Neural progenitor cell (in vitro differentiated cells): ENCODE data around the gene TSHZ2.

ENCODE experiments used
- EZH2phosphoT487 ChIP-seq: fragments of 200-600 bp; sonication (generic); IDR thresholded peaks from 2 replicates; pipeline ENCODE4 v1.6.1; 2017; ENCODE audit warnings: antibody characterized with exemption
- TF ChIP-seq, protein P1 (sequence below): fragments of 200-600 bp; sonication (generic); IDR thresholded peaks from 2 replicates; pipeline ENCODE4 v1.5.1; 2017; ENCODE audit warnings: antibody characterized with exemption, mild to moderate bottlenecking

DNA sequence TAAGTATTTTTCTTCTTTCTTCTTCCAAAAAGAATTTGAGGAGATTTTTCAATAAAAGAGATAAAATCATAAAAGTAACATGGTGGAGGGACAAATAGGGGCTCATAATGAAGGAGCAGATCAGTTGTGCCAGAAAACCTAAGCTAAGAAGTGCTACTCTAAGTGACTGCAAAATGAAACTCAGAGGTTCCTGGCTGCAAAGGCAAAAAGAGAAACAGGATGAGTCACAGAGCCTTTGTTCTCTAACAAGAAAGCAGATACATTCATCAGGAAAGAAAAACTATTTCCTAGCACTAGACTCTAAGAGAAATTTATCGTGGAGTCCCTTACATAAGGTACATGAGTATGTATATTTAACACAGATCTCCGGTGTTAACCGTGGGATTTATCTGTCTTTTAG, 49.8 kb downstream of the TSHZ2 start:
- TF ChIP-seq, protein P1, sequence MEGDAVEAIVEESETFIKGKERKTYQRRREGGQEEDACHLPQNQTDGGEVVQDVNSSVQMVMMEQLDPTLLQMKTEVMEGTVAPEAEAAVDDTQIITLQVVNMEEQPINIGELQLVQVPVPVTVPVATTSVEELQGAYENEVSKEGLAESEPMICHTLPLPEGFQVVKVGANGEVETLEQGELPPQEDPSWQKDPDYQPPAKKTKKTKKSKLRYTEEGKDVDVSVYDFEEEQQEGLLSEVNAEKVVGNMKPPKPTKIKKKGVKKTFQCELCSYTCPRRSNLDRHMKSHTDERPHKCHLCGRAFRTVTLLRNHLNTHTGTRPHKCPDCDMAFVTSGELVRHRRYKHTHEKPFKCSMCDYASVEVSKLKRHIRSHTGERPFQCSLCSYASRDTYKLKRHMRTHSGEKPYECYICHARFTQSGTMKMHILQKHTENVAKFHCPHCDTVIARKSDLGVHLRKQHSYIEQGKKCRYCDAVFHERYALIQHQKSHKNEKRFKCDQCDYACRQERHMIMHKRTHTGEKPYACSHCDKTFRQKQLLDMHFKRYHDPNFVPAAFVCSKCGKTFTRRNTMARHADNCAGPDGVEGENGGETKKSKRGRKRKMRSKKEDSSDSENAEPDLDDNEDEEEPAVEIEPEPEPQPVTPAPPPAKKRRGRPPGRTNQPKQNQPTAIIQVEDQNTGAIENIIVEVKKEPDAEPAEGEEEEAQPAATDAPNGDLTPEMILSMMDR: no peak
- no peak for TF ChIP-seq EZH2phosphoT487
